Fibroblast of lung (primary cell): ENCODE results near the gene IFNA21.

Experiments used
- EZH2 ChIP-seq: IDR thresholded peaks from 2 replicates; pipeline ENCODE4 v1.5.1; 2012; ENCODE audit warnings: low read length, control low read depth, mild to moderate bottlenecking; ENCODE audit errors: missing control alignments
- TF ChIP-seq, protein P1 (sequence below), 2 donors: IDR thresholded peaks in 1 of 2; conservative IDR thresholded peaks in 1 of 2; 1 replicate in 1 of 2; 2 replicates in 1 of 2; pipeline ENCODE4 v1.5.1; 2011 to 2012; ENCODE audit warnings: low read length in 2 of 2, control low read depth in 1 of 2, inconsistent platforms in 1 of 2, low read depth in 1 of 2, mild to moderate bottlenecking in 1 of 2

DNA sequence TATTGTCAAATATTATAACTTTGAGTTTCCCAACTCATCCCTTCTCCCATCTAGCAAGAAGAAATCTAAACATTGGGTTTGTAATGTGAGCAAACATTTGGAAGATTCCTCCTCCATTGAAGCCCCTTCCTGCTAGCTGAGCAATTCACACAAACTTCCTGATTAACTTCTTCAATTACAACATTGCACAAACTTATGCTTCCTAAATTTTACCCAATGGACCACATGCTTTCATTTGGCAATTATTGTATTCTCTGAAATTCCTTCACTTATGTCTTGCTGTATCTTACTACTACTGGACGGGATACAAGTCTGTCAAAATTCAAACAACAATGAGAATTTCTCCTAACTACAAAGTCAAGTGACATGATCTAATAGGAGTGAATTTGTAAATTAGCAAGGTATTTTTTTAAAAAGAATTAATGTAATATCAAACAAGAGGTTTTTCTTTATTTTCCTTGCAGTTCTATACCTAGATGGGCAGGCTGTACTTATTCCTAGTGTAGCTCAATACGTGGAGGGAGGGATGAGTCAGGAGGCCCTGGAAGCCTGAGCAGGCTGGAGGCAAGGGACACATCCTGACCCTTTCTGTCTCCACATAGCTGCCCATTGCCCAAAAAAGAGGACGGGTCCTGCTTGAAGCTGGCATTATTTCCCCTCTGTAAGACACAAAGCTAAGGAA lies 13.0 kb downstream of the IFNA21 start:
- TF ChIP-seq, protein P1, sequence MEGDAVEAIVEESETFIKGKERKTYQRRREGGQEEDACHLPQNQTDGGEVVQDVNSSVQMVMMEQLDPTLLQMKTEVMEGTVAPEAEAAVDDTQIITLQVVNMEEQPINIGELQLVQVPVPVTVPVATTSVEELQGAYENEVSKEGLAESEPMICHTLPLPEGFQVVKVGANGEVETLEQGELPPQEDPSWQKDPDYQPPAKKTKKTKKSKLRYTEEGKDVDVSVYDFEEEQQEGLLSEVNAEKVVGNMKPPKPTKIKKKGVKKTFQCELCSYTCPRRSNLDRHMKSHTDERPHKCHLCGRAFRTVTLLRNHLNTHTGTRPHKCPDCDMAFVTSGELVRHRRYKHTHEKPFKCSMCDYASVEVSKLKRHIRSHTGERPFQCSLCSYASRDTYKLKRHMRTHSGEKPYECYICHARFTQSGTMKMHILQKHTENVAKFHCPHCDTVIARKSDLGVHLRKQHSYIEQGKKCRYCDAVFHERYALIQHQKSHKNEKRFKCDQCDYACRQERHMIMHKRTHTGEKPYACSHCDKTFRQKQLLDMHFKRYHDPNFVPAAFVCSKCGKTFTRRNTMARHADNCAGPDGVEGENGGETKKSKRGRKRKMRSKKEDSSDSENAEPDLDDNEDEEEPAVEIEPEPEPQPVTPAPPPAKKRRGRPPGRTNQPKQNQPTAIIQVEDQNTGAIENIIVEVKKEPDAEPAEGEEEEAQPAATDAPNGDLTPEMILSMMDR (conservative IDR thresholded peaks at IDR 0.05 in 1 of 2, IDR thresholded peaks at IDR 0.05 in 1 of 2; ENCODE audit: low read depth in 1 of 2, low read length in 2 of 2), result no peak
- no peak for TF ChIP-seq EZH2
